Thymus (tissue), 11 donors: ENCODE data around the gene GHRL. TPM values are rescaled to one million over a fixed set of nuclear protein-coding genes. Genes with fewer than 3 reads are reported as not detected.

ENCODE experiments used
- DNase-seq, 9 donors: peaks; one replicate each; pipeline ENCODE4 v3.0.0-alpha.2; 2013; ENCODE audit warnings: low spot score in 9 of 9, low read depth in 6 of 9, missing footprints in 1 of 9
- H3K27ac ChIP-seq, 2 donors: one replicate each; pipeline ENCODE4 v1.5.1; 2013; ENCODE audit warnings: control low read depth in 1 of 2, low read depth in 1 of 2, low read length in 1 of 2, mild to moderate bottlenecking in 1 of 2, moderate library complexity in 1 of 2
- H3K27me3 ChIP-seq, 2 donors: one replicate each; pipeline ENCODE4 v1.5.1; 2013; ENCODE audit warnings: low read length in 1 of 2; ENCODE audit not compliant: control insufficient read depth in 2 of 2, insufficient read depth in 1 of 2
- H3K36me3 ChIP-seq, 2 donors: one replicate each; pipeline ENCODE4 v1.5.1; 2013; ENCODE audit warnings: low read length in 1 of 2, mild to moderate bottlenecking in 1 of 2, moderate library complexity in 1 of 2; ENCODE audit not compliant: control insufficient read depth in 2 of 2, insufficient read depth in 2 of 2
- H3K4me1 ChIP-seq, 2 donors: one replicate each; pipeline ENCODE4 v1.5.1; 2013; ENCODE audit warnings: low read length in 2 of 2; ENCODE audit not compliant: control insufficient read depth in 2 of 2, insufficient read depth in 2 of 2
- H3K4me3 ChIP-seq, 2 donors: one replicate each; pipeline ENCODE4 v1.5.1; 2013; ENCODE audit warnings: low read length in 2 of 2, control low read depth in 1 of 2, mild to moderate bottlenecking in 1 of 2
- H3K9me3 ChIP-seq, 2 donors: one replicate each; pipeline ENCODE4 v1.5.1; 2013; ENCODE audit warnings: low read length in 1 of 2, mild to moderate bottlenecking in 1 of 2; ENCODE audit not compliant: control insufficient read depth in 2 of 2, insufficient read depth in 1 of 2
- WGBS: extraction: QIAGEN DNeasy Blood & Tissue Kit; methylation state at CpG from one replicate; pipeline ENCODE4 v1.1.7; 2013; 5-methylcytosine and 5-hydroxymethylcytosine counted together
- polyA plus RNA-seq: library from polyadenylated mRNA; stranded (reverse); fragments of 200-250 nt; gene quantifications from one replicate; pipeline ENCODE4 v1.2.3, GENCODE V29; 2013
- total RNA-seq: library from RNA; stranded (reverse); fragments of 120-200 nt; gene quantifications from one replicate; pipeline ENCODE4 v1.2.4, GENCODE V29; 2013
- donor health status: healthy.

GHRL gene
- total and polyA plus RNA-seq, 2 donors = 2.4 to 3.7 TPM

GRCh38 chr3:10336761-10337160 lies 44.0 kb upstream of the GHRL start:
- H3K4me1 ChIP-seq = peaks cover 0 to 26% of the 10 kb centered on the region in 2 donors
- no peak for DNase-seq
- no peak overlapping the region for H3K4me3 ChIP-seq
- no peak overlapping the region for H3K27ac ChIP-seq
- H3K36me3 ChIP-seq = no peaks in the 10 kb centered on the region
- 96% methylated on average over 11 of the region's 11 CpGs for WGBS
- no peaks in the 10 kb centered on the region for H3K27me3 ChIP-seq
- H3K9me3 ChIP-seq = peaks cover 0 to 7% of the 10 kb centered on the region in 2 donors

GRCh38 chr3:10335871-10336622 lies 43.3 kb upstream of the GHRL start:
- no peaks in the 10 kb centered on the region for H3K36me3 ChIP-seq
- WGBS = 96% methylated on average over 29 of the region's 29 CpGs
- DNase-seq = no peak
- no peak overlapping the region for H3K27ac ChIP-seq
- H3K4me3 ChIP-seq = no peak overlapping the region
- peaks cover 0 to 7% of the 10 kb centered on the region in 2 donors for H3K9me3 ChIP-seq
- no peaks in the 10 kb centered on the region for H3K27me3 ChIP-seq
- peaks cover 0 to 26% of the 10 kb centered on the region in 2 donors for H3K4me1 ChIP-seq

- H3K36me3 ChIP-seq = no peaks in the 10 kb centered on the region
- peaks cover 0 to 26% of the 10 kb centered on the region in 2 donors for H3K4me1 ChIP-seq
- no peaks in the 10 kb centered on the region for H3K27me3 ChIP-seq
- peak in 1 of 9 donors; percentile 18 for DNase-seq
- 69% methylated on average over 4 of the region's 4 CpGs for WGBS
- H3K27ac ChIP-seq = no peak overlapping the region
- H3K9me3 ChIP-seq = peaks cover 0 to 7% of the 10 kb centered on the region in 2 donors
- no peak overlapping the region for H3K4me3 ChIP-seq
Observed at GRCh38 chr3:10335190-10335738, 42.5 kb upstream of the GHRL start.

- no peaks in the 10 kb centered on the region for H3K36me3 ChIP-seq
- DNase-seq = no peak
- 96% methylated on average over 12 of the region's 12 CpGs for WGBS
- no peak overlapping the region for H3K4me3 ChIP-seq
- H3K4me1 ChIP-seq = peaks cover 0 to 26% of the 10 kb centered on the region in 2 donors
- peaks cover 0 to 6% of the 10 kb centered on the region in 2 donors for H3K27me3 ChIP-seq
- peaks cover 0 to 7% of the 10 kb centered on the region in 2 donors for H3K9me3 ChIP-seq
- no peak overlapping the region for H3K27ac ChIP-seq
Observed at GRCh38 chr3:10334459-10334858, 41.7 kb upstream of the GHRL start.

- Histone ChIP-seq H3K36me3 (no peaks in the 10 kb centered on the region), H3K4me3 (no peak overlapping the region), H3K27me3 (peaks cover 0 to 10% of the 10 kb centered on the region in 2 donors), H3K9me3 (peaks cover 0 to 7% of the 10 kb centered on the region in 2 donors), H3K4me1 (peaks cover 0 to 24% of the 10 kb centered on the region in 2 donors), H3K27ac (no peak overlapping the region)
- WGBS = 97% methylated on average over 11 of the region's 11 CpGs
- DNase-seq = no peak
Observed at GRCh38 chr3:10334042-10334441, 41.3 kb upstream of the GHRL start.

GRCh38 chr3:10333349-10333650 lies 40.6 kb upstream of the GHRL start:
- no peaks in the 10 kb centered on the region for H3K36me3 ChIP-seq
- H3K27ac ChIP-seq = no peak overlapping the region
- peaks cover 0 to 18% of the 10 kb centered on the region in 2 donors for H3K4me1 ChIP-seq
- peak in 1 of 9 donors; percentile 13 for DNase-seq
- peaks cover under 1 to 18% of the 10 kb centered on the region in 2 donors for H3K27me3 ChIP-seq
- H3K4me3 ChIP-seq = no peak overlapping the region
- H3K9me3 ChIP-seq = peaks cover 0 to 7% of the 10 kb centered on the region in 2 donors
- 4% methylated on average over 2 of the region's 2 CpGs for WGBS

- Histone ChIP-seq H3K27me3 (peaks cover 3 to 22% of the 10 kb centered on the region in 2 donors), H3K4me3 (no peak overlapping the region), H3K9me3 (peaks cover 0 to 5% of the 10 kb centered on the region in 2 donors), H3K36me3 (no peaks in the 10 kb centered on the region), H3K4me1 (peaks cover 0 to 18% of the 10 kb centered on the region in 2 donors), H3K27ac (no peak overlapping the region)
- 84% methylated on average over 20 of the region's 20 CpGs for WGBS
- no peak for DNase-seq
Observed at GRCh38 chr3:10332481-10333348, 40.0 kb upstream of the GHRL start.

GRCh38 chr3:10331320-10331719 lies 38.6 kb upstream of the GHRL start:
- Histone ChIP-seq H3K4me1 (peaks cover 0 to 18% of the 10 kb centered on the region in 2 donors), H3K27ac (no peak overlapping the region), H3K36me3 (no peaks in the 10 kb centered on the region), H3K27me3 (peaks cover 3 to 29% of the 10 kb centered on the region in 2 donors), H3K4me3 (no peak overlapping the region), H3K9me3 (no peaks in the 10 kb centered on the region)
- WGBS = 96% methylated on average over 8 of the region's 8 CpGs
- DNase-seq = no peak

GRCh38 chr3:10330319-10330718 lies 37.6 kb upstream of the GHRL start:
- no peak for DNase-seq
- WGBS = 95% methylated on average over 12 of the region's 12 CpGs
- Histone ChIP-seq H3K27me3 (peaks cover 3 to 31% of the 10 kb centered on the region in 2 donors), H3K4me1 (peaks cover 0 to 16% of the 10 kb centered on the region in 2 donors), H3K9me3 (no peaks in the 10 kb centered on the region), H3K36me3 (no peaks in the 10 kb centered on the region), H3K4me3 (no peak overlapping the region), H3K27ac (no peak overlapping the region)
